ENCODE data around the gene VOPP1.

GRCh38 chr7:55571511-55572377 is 558 bp downstream of the VOPP1 start:
- TF ChIP-seq TFE3 (CRISPR knock-in tag; IDR thresholded peaks at IDR 0.05) = no peak
- TF ChIP-seq POLR2A (conservative IDR thresholded peaks at IDR 0.05) = peak; percentile 59; the same call in 1 of the 2 replicates
- TF ChIP-seq SRF (CRISPR knock-in tag; IDR thresholded peaks at IDR 0.05) = no peak
- TF ChIP-seq, protein P1, sequence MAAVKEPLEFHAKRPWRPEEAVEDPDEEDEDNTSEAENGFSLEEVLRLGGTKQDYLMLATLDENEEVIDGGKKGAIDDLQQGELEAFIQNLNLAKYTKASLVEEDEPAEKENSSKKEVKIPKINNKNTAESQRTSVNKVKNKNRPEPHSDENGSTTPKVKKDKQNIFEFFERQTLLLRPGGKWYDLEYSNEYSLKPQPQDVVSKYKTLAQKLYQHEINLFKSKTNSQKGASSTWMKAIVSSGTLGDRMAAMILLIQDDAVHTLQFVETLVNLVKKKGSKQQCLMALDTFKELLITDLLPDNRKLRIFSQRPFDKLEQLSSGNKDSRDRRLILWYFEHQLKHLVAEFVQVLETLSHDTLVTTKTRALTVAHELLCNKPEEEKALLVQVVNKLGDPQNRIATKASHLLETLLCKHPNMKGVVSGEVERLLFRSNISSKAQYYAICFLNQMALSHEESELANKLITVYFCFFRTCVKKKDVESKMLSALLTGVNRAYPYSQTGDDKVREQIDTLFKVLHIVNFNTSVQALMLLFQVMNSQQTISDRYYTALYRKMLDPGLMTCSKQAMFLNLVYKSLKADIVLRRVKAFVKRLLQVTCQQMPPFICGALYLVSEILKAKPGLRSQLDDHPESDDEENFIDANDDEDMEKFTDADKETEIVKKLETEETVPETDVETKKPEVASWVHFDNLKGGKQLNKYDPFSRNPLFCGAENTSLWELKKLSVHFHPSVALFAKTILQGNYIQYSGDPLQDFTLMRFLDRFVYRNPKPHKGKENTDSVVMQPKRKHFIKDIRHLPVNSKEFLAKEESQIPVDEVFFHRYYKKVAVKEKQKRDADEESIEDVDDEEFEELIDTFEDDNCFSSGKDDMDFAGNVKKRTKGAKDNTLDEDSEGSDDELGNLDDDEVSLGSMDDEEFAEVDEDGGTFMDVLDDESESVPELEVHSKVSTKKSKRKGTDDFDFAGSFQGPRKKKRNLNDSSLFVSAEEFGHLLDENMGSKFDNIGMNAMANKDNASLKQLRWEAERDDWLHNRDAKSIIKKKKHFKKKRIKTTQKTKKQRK (IDR thresholded peaks at IDR 0.05; ENCODE audit: borderline replicate concordance, low read depth, low read length) = no peak
- TF ChIP-seq SNRNP70 (optimal IDR thresholded peaks at IDR 0.05; ENCODE audit: low read depth, low read length) = no peak
- TF ChIP-seq ZZZ3 (IDR thresholded peaks at IDR 0.05) = no peak
- TF ChIP-seq TCF7 (IDR thresholded peaks at IDR 0.05; ENCODE audit: borderline replicate concordance) = no peak
- no peak for TF ChIP-seq JUN (IDR thresholded peaks at IDR 0.05; ENCODE audit: borderline replicate concordance, low read depth, low read length)
- no peak for TF ChIP-seq JUN (CRISPR knock-in tag; IDR thresholded peaks at IDR 0.05; ENCODE audit: borderline replicate concordance)
- no peak for TF ChIP-seq MXI1 (IDR thresholded peaks at IDR 0.05; ENCODE audit: low read depth, low read length)
- TF ChIP-seq TEAD4 (IDR thresholded peaks at IDR 0.05; ENCODE audit: low read length) = no peak
- TF ChIP-seq TEAD4 (CRISPR knock-in tag; IDR thresholded peaks at IDR 0.05; ENCODE audit: borderline replicate concordance) = no peak
- no peak for TF ChIP-seq KLF16 (IDR thresholded peaks at IDR 0.05)
- TF ChIP-seq ZNF512 (tag; IDR thresholded peaks at IDR 0.05) = no peak
- TF ChIP-seq, protein P2, sequence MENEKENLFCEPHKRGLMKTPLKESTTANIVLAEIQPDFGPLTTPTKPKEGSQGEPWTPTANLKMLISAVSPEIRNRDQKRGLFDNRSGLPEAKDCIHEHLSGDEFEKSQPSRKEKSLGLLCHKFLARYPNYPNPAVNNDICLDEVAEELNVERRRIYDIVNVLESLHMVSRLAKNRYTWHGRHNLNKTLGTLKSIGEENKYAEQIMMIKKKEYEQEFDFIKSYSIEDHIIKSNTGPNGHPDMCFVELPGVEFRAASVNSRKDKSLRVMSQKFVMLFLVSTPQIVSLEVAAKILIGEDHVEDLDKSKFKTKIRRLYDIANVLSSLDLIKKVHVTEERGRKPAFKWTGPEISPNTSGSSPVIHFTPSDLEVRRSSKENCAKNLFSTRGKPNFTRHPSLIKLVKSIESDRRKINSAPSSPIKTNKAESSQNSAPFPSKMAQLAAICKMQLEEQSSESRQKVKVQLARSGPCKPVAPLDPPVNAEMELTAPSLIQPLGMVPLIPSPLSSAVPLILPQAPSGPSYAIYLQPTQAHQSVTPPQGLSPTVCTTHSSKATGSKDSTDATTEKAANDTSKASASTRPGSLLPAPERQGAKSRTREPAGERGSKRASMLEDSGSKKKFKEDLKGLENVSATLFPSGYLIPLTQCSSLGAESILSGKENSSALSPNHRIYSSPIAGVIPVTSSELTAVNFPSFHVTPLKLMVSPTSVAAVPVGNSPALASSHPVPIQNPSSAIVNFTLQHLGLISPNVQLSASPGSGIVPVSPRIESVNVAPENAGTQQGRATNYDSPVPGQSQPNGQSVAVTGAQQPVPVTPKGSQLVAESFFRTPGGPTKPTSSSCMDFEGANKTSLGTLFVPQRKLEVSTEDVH (IDR thresholded peaks at IDR 0.05; ENCODE audit: low read depth, partially characterized antibody) = no peak
